CD14-positive monocyte (primary cell): Measurements from ENCODE around the gene PARP15. TPM values are rescaled to one million over a fixed set of nuclear protein-coding genes. Genes with fewer than 3 reads are reported as not detected.

Experiments
- DNase-seq, 3 donors: peaks; one replicate each; pipeline ENCODE4 v3.0.0-alpha.2; 2011 to 2022
- H2AFZ ChIP-seq: 2 replicates; pipeline ENCODE4 v1.6.0; 2012; ENCODE audit warnings: mild to moderate bottlenecking, low read depth, low read length, inconsistent platforms; ENCODE audit not compliant: insufficient read depth, poor library complexity, severe bottlenecking
- H3K27ac ChIP-seq, 2 donors: 1 replicate in 1 of 2; 2 replicates in 1 of 2; pipeline ENCODE4 v1.5.1; 2012 to 2013; ENCODE audit warnings: low read length in 2 of 2, control low read depth in 1 of 2, inconsistent platforms in 1 of 2, low read depth in 1 of 2, mild to moderate bottlenecking in 1 of 2
- H3K27me3 ChIP-seq, 2 donors: one replicate each; pipeline versions ENCODE4 v1.6.0 to v1.6.1; 2011 to 2013; ENCODE audit warnings: low read length in 2 of 2; ENCODE audit not compliant: control insufficient read depth in 2 of 2, insufficient read depth in 2 of 2
- H3K36me3 ChIP-seq, 2 donors: replicated peaks in 1 of 2; 1 replicate in 1 of 2; 2 replicates in 1 of 2; pipeline versions ENCODE4 v1.5.1 to v1.6.1; 2012 to 2013; ENCODE audit warnings: low read length in 2 of 2, control low read depth in 1 of 2, inconsistent platforms in 1 of 2, mild to moderate bottlenecking in 1 of 2; ENCODE audit not compliant: insufficient read depth in 2 of 2, control insufficient read depth in 1 of 2
- H3K4me1 ChIP-seq, 2 donors: 1 replicate in 1 of 2; 2 replicates in 1 of 2; pipeline versions ENCODE4 v1.5.1 to v1.6.1; 2012 to 2013; ENCODE audit warnings: low read length in 2 of 2, control low read depth in 1 of 2, inconsistent platforms in 1 of 2, mild to moderate bottlenecking in 1 of 2, moderate library complexity in 1 of 2; ENCODE audit not compliant: insufficient read depth in 2 of 2, control insufficient read depth in 1 of 2
- H3K4me2 ChIP-seq: replicated peaks from 2 replicates; pipeline ENCODE3; 2012; ENCODE audit warnings: low read length, moderate library complexity, mild to moderate bottlenecking; ENCODE audit not compliant: poor library complexity, severe bottlenecking; ENCODE audit errors: extremely low read depth
- H3K4me3 ChIP-seq, 3 experiments: fragments of 200-600 bp in 1 of 3; sonication (generic) in 1 of 3; replicated peaks in 1 of 3; 1 replicate in 2 of 3; 2 replicates in 1 of 3; pipeline ENCODE4 v1.5.1; 2011 to 2013; ENCODE audit warnings: low read length in 3 of 3, mild to moderate bottlenecking in 3 of 3, control low read depth in 2 of 3, low read depth in 2 of 3, inconsistent platforms in 1 of 3, moderate library complexity in 1 of 3
- H3K79me2 ChIP-seq: 2 replicates; pipeline ENCODE4 v1.6.0; 2012; ENCODE audit warnings: mild to moderate bottlenecking, control low read depth, inconsistent platforms, low read length, moderate library complexity; ENCODE audit not compliant: insufficient read depth
- H3K9ac ChIP-seq: 2 replicates; pipeline ENCODE4 v1.6.0; 2017; ENCODE audit warnings: low read length, mild to moderate bottlenecking; ENCODE audit not compliant: insufficient read depth, poor library complexity, severe bottlenecking
- H3K9me3 ChIP-seq, 2 donors: replicated peaks in 1 of 2; 1 replicate in 1 of 2; 2 replicates in 1 of 2; pipeline versions ENCODE4 v1.5.1 to v1.6.1; 2012 to 2013; ENCODE audit warnings: low read length in 2 of 2, control low read depth in 1 of 2; ENCODE audit not compliant: control insufficient read depth in 1 of 2, insufficient read depth in 1 of 2
- H4K20me1 ChIP-seq: 2 replicates; pipeline ENCODE4 v1.6.0; 2012; ENCODE audit warnings: mild to moderate bottlenecking, low read length, control low read depth, moderate library complexity; ENCODE audit not compliant: insufficient read depth
- H3K27ac Mint-ChIP-seq, 7 donors: one replicate each; pipeline ENCODE4 v1.8.0; 2020; ENCODE audit warnings: mild to moderate bottlenecking in 7 of 7, mixed read lengths in 7 of 7, moderate library complexity in 6 of 7, inconsistent platforms in 2 of 7
- H3K27me3 Mint-ChIP-seq, 3 donors: one replicate each; pipeline ENCODE4 v1.8.0; 2021 to 2022; ENCODE audit warnings: low read depth in 3 of 3, mild to moderate bottlenecking in 3 of 3, mixed read lengths in 3 of 3, moderate library complexity in 3 of 3, inconsistent platforms in 1 of 3
- H3K36me3 Mint-ChIP-seq, 2 donors: one replicate each; pipeline ENCODE4 v1.8.0; 2020; ENCODE audit warnings: mixed read lengths in 2 of 2, inconsistent platforms in 1 of 2, mild to moderate bottlenecking in 1 of 2
- H3K4me1 Mint-ChIP-seq: one replicate; pipeline ENCODE4 v1.8.0; 2020; ENCODE audit warnings: mild to moderate bottlenecking, mixed read lengths
- H3K4me3 Mint-ChIP-seq, 2 donors: one replicate each; pipeline ENCODE4 v1.8.0; 2020; ENCODE audit warnings: mild to moderate bottlenecking in 2 of 2, mixed read lengths in 2 of 2, moderate library complexity in 1 of 2
- H3K9me3 Mint-ChIP-seq, 7 donors: one replicate each; pipeline ENCODE4 v1.8.0; 2020 to 2022; ENCODE audit warnings: mixed read lengths in 7 of 7, mild to moderate bottlenecking in 6 of 7, moderate library complexity in 6 of 7, inconsistent platforms in 2 of 7
- CTCF ChIP-seq: fragments of 200-600 bp; IDR thresholded peaks from one replicate; pipeline ENCODE4 v1.8.0; 2022; ENCODE audit warnings: antibody characterized with exemption, mild to moderate bottlenecking
- WGBS: methylation state at CpG from one replicate; pipeline ENCODE4 v1.1.5; 2013; ENCODE audit warnings: missing lambda C conversion rate; ENCODE audit not compliant: insufficient coverage; 5-methylcytosine and 5-hydroxymethylcytosine counted together
- intact Hi-C, 2 donors: fragments of 100-400 bp; cut with micrococcal nuclease; formaldehyde crosslinking; loops; one replicate each; pipeline versions ENCODE4 v1.15.0 to v1.15.1; 2023
- polyA plus RNA-seq, 3 donors: library from polyadenylated mRNA; depleted of rRNA in 1 of 3; unstranded in 2 of 3; stranded (reverse) in 1 of 3; fragments of 300-500 nt in 2 of 3; fragments of >200 nt in 1 of 3; fragmentation: Illumina TruSeq in 2 of 3; gene quantifications; 1 replicate in 2 of 3; 2 replicates in 1 of 3; pipeline ENCODE4 v1.2.3, GENCODE V29; 2012 to 2021

PARP15 gene
- polyA plus RNA-seq, 3 donors = 0.23 to 4.4 (median 0.28) TPM

DNA sequence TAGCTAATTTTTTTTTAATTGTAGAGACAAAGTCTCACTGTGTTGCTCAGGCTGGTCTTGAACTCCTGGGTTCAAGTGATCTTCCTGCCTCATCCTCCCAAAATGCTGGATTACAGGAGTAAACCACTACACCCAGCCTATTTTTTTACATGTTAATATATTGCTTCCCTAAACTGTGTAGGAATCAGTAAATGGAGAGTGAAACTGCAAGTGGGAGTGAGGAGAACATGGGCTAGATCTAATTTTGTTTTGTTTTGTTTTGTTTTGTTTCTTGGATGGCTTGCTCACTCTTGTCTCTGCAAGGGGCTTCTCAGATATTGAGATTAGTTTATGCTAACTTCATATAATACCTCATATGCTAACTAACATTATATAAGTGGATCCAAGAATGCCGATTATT lies 31.5 kb downstream of the PARP15 start:
- H3K36me3 Mint-ChIP-seq = peaks cover 0 to 9% of the 10 kb centered on the region in 2 donors
- H3K9me3 Mint-ChIP-seq = peaks cover 0 to 3% (median 0%) of the 10 kb centered on the region in 7 donors
- H3K9me3 ChIP-seq = no peaks in the 10 kb centered on the region
- H3K4me3 Mint-ChIP-seq = no peak overlapping the region
- no peaks in the 10 kb centered on the region for H4K20me1 ChIP-seq
- peaks cover 10% of the 10 kb centered on the region for H3K4me1 Mint-ChIP-seq
- H3K27ac ChIP-seq = no peak overlapping the region
- no peaks in the 10 kb centered on the region for H3K79me2 ChIP-seq
- no peak overlapping the region for H2AFZ ChIP-seq
- no peaks in the 10 kb centered on the region for H3K4me1 ChIP-seq
- no peak for TF ChIP-seq CTCF
- H3K4me2 ChIP-seq = no peak overlapping the region
- DNase-seq = no peak
- no peaks in the 10 kb centered on the region for H3K27me3 ChIP-seq
- no peak overlapping the region for H3K9ac ChIP-seq
- H3K4me3 ChIP-seq = no peak overlapping the region
- no CpG with 5 or more reads among the region's 1 CpG for WGBS
- H3K27ac Mint-ChIP-seq = peak overlapping the region in 1 of 7 donors; percentile 77
- peaks cover 1 to 4% (median 2%) of the 10 kb centered on the region in 3 donors for H3K27me3 Mint-ChIP-seq
- intact Hi-C loops = no loop called here
- H3K36me3 ChIP-seq = no peaks in the 10 kb centered on the region

DNA sequence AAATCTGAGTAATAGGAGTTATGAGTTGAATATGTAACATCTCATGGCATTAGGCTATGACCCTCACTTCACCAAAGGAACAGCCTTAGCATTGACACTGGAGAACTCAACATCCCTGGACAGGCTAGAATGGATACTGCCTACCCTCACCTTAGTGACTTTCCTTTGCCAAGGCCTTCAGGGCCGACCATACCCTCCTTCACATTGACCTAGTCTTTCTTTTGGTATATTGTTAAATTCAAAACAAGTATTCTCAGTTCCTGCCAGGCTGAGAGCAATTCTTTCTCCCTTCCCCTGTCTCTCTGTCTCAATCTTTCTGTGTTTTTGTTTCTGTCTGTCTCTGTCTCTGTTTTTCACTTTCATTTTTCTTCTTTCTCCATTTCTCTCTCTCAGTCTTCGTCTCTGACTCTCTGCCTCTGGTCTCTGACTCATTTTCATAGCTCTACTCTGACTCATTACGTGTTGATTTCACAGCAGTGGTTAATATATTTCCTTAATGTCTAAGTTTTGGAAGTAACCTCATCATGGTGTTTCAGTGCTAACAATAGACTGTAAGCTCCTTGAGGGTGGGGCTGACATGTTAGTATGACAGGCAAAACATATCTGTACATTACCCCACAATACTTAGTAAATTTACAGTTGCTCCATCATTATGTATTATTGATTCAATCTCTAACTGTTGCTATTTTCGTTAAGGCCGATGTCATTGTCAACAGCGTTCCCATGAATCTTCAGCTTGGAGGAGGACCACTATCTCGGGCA lies 32.5 kb downstream of the PARP15 start:
- Histone ChIP-seq H3K9me3 (no peaks in the 10 kb centered on the region), H3K9ac (no peak overlapping the region), H3K27me3 (no peaks in the 10 kb centered on the region), H3K4me3 (no peak overlapping the region), H4K20me1 (no peaks in the 10 kb centered on the region), H3K27ac (peak overlapping the region in 1 of 2 donors; percentile 33), H3K4me2 (no peak overlapping the region), H3K79me2 (no peaks in the 10 kb centered on the region), H3K4me1 (no peaks in the 10 kb centered on the region), H2AFZ (peak overlapping the region; percentile 9), H3K36me3 (no peaks in the 10 kb centered on the region)
- TF ChIP-seq CTCF = no peak
- 95% methylated on average over 4 of the region's 7 CpGs for WGBS
- Mint-ChIP-seq H3K9me3 (peaks cover 0 to 3% (median 0%) of the 10 kb centered on the region in 7 donors), H3K4me3 (no peak overlapping the region), H3K27me3 (peaks cover 0 to 4% (median 1%) of the 10 kb centered on the region in 3 donors), H3K27ac (peak overlapping the region; percentile 1 to 93 (median 74)), H3K36me3 (peaks cover 0 to 9% of the 10 kb centered on the region in 2 donors), H3K4me1 (peaks cover 10% of the 10 kb centered on the region)
- peak; percentile 26 to 69 (median 64) for DNase-seq
- intact Hi-C loops = loop anchor here in 1 of 2 donors (10.0 kb wide), 1 partner anchor 45 kb away; the partner anchor contains the start of genes DTX3L and PARP9
